ENCODE data around the gene MR1. TPM values are rescaled to one million over a fixed set of nuclear protein-coding genes. Genes with fewer than 3 reads are reported as not detected.

Gene MR1
- total RNA-seq, 4 donors from 2014 or later = 11.9 to 39.3 (median 15.2) TPM

DNA sequence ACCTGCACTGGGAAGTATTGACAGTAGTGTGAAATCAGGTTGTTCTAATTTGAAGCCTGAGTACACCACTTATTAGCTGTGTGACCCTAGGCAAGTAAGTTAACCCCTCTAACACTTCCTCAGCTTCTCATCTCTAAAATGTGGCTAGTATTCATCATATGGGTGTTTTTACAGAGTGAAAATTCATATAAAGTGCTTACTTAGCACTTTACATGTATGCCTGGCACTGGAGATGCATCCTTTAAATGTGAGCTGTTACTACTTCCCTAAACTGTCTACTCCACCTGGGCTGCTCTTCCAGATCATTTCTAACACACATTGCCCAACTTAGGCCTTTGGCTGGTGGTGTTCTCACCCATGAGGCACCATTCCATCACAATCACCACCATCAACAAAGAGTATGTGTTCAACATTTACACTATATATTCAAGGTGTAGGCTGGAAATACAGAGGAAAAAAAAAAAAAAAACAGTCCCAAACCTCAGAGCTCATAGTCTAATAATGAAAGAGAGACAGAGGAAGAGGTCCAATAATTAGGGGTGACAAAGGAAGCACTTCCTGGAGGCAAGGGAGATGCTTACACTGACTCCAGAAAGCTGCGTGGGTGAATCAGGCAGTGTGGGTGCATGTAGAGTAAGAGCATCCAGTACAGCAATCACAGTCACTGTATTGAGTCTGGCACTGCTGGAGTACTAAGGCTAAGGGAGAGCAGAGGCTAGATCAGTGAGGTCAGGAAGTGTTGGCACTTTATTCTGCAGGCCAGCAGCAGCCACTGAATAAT lies 14.7 kb upstream of the MR1 start:
- no peak for TF ChIP-seq CTCF (IDR thresholded peaks at IDR 0.05; ENCODE audit: low read depth)

DNA sequence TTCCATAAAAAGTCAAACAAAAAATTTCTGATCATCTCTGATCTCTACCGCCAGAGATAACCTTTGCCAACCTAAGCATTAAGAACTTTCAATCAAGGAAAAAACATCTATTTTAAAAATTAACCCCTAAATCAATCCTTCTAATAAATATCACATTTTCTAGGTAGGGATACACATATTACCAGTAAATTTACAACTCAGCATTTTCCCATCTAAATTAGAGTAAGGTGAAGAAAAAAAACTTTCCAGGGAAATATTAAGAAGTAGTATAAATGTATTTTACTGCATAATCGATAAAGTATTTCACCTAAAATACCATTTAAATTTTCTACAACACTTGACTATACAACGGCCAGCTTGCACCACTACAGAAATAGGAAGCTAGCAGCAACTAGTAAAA lies 12.6 kb upstream of the MR1 start:
- TF ChIP-seq CTCF (IDR thresholded peaks at IDR 0.05; ENCODE audit: low read depth) = no peak

DNA sequence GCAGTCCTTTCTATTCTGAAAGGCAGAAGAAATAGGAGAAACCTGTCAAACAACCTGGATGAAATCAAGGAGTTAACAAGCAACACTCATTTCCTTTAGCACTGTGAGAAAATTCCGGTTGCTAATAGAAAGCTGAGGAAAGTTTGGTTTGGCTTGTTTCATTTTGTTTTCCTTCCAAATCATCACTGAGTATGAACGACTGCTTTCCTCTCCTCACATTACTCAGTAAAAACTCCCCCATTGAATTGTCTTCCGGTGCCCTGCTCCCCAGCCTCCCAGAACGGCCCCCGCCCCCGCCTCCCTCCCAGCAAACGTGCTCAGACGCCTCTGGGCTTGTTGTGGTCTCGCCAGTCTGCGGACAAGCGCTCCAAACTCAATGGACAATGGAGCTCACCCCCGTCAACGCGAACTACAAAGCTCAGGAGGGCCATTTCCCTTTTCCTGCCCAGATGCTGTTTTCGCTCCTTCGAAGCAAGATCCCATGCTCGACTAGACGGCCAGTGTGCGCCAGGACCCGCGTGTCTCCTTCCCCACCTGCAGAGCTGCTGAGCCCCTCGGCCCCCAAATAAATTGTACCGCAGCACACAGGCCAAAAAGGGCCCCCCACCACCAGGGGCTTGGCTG lies 11.9 kb upstream of the MR1 start:
- TF ChIP-seq CTCF (IDR thresholded peaks at IDR 0.05; ENCODE audit: low read depth) = no peak

GRCh38 chr1:181023265-181024057 lies 10.3 kb upstream of the MR1 start:
- TF ChIP-seq CTCF (IDR thresholded peaks at IDR 0.05; ENCODE audit: low read depth) = no peak

DNA sequence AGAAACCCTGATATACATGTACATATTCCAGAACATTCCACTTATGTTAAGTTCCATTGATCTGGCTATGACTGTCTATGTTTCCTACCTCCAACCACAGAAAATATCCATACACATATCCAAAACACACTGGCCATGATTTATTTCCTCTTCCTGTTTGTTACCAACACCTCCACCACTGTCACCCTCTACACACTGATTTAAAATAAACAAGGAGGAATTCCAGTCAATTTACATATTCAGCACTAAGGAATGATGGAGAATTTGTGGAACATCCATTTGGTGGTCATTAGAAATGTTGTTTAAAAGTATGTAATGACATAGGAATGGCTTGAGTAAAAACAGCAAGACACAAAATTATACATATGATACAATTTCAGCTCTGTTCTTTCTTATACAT lies 5.6 kb upstream of the MR1 start:
- no peak for TF ChIP-seq CTCF (IDR thresholded peaks at IDR 0.05; ENCODE audit: low read depth)

GRCh38 chr1:181028615-181029014 lies 5.2 kb upstream of the MR1 start:
- TF ChIP-seq CTCF (IDR thresholded peaks at IDR 0.05; ENCODE audit: low read depth) = no peak

GRCh38 chr1:181032535-181032934 lies 1.2 kb upstream of the MR1 start:
- no peak for TF ChIP-seq CTCF (IDR thresholded peaks at IDR 0.05; ENCODE audit: low read depth)

All from subcutaneous adipose tissue (tissue), 4 donors.